DMS153 treated with DMSO at 0.1 percent for 48 hours (cell line): ENCODE results near the gene TCF20.

Experiments used
- DNase-seq: peaks from one replicate; lab custom pipeline; 2025; ENCODE audit not compliant: unreplicated experiment; lab: John Stamatoyannopoulos, UW

The TCF20 gene

DNA sequence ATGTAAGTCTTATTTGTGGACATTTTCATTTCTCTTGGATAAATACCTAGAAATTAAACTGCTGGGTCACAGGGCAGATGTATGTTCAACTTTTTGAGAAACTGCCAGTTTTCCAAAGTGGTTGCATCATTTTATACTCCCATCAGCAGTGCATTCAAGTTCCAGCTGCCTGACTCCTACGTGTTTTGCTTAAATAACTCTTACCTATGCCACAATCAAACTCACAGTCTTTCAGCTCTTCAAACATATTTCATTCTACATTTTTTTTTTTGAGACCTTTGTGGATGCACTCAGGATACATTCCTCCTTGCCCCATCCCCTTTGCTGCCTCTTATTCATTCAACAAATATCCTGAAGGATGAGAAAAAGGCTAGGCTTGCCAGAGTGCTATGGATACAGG is 9.2 kb downstream of the TCF20 start:
- DNase-seq = no peak

DNA sequence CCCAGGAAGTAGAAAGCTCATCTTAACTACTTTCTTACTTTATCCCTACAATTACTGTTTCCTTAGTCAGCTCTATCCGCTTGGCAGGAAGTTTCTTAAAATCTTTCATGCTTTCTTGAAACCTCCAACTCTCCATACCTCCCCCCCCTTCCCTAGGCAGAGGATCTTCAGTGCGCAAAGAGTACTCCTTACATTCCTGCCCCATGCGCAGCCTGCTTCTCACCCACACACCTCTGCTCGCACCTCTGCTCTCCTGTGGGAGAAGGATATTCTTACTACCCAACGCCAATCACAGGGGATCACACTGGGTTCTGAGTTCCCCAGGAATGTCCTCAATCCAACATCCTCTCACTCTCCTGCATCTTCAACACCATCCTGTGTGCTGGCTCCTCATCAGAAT is 12.3 kb downstream of the TCF20 start:
- DNase-seq = no peak

DNA sequence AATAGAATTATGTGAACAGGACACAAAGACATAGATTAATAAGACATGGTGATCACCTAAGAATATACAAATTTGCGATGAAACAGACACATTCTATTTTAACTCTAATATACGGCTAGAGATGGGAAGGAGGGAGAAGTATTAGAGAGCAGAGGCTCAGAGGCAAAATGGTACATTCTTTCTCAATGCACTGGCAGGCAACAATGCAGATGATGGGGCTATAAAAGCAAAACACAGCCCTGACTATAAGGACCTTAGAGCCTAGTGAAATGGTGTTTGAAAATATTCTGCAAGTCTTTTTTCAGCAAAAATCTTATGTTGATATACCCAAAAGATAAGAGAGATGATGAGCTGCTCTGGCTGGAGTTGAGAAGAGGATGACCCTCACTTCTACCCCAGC is 13.1 kb downstream of the TCF20 start:
- DNase-seq = no peak

DNA sequence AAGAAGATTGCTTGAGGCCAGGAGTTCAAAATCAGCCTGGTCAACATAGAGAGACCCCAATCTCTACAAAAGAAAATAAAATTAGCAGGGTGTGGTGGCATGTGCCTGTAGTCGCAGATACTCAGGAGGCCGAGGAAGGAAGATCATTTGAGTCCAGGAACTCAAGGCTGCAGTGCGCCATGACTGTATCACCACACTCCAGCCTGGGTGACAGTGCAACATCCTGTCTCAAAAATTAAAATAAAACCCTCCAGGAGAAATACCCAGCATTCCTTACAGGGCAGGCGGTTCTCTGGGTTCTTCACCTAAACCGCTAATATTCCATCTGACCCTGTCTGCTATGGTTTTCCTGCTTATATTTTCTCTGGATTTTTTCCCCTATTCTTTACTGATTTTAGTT is 13.5 kb downstream of the TCF20 start:
- DNase-seq = no peak

DNA sequence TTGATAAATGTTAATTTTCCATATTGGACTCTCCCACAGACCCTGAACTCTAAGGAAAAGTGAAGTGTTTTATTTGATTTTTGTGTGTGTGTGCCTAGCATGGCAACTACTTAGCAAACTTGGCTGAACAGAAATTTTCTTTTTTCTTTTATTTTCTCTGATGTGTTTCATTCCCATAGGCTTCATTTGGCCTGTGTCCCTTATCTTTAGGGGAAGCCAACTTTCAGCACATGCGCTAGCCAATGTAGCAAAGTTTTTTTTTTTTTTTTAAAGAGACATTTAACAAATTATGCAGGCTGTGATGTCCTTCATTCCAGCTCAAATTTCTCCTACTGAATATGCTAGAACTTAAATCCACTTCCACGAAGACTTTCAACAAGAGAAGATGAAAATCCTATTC is 14.2 kb downstream of the TCF20 start:
- DNase-seq = no peak

DNA sequence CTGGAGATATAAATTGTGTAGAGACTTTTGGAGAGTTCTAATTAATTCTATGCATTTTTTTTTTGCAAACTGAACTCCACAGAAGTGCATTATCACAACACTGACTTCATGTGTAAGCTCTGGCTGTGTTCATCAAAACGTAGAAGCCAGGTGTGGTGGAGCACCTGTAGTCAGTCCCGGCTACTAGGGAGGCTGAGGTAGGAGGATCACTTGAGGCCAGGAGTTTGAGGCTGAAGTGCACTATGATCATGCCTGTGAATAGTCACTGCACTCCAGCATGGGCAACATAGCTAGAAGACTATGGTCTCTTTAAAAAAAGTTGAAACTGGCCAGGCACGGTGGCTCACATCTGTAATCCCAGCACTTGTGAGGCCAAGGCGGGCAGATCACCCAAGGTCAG is 20.6 kb downstream of the TCF20 start:
- no peak for DNase-seq

DNA sequence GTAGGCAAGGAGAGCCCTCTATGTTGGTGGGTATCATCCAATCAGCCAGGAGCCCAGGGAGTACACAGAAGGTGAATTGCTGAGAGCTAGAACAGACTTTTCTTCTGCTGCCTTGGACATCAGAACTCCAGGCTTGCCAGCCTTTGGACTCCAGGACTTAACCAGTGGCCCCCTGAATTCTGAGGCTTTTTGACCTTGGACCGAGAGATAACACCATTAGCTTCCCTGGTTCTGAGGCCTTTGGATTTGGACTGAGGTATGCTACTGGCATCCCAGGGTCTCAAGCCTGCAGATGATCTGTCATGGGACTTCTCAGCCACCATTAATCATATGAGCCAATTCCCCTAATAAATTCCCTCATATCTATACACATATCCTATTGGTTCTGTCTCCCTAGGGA is 21.5 kb downstream of the TCF20 start:
- no peak for DNase-seq

DNA sequence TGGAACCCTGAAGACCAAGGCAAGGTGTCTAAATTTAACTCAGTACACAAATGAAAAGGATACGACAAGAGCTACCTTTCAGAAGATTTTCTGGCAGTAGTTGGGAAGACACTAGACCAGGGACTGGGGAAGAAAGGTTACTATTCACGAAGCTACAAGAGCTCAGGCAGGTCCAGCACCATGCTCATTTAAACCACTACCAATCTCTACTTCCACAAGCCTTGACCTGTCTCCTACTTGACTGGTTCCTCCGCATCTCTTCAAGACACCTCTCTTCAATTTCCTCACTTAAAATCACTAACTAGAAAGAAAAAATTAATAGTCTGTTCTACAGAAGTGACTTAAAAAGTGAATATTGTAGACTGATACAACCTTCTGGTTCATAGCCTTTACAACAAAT is 22.9 kb downstream of the TCF20 start:
- DNase-seq = no peak

DNA sequence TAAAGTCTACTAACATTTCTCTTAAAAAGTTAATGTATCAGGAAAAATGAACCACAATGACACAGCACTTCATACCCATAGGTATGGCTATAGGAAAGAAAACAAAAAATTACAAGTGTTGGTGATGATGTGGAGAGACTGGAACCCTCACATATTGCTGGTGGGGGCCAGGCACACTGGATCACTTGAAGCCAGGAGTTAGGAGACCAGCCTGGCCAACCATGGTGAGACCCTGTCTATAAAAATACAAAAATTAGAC is 26.7 kb downstream of the TCF20 start:
- no peak for DNase-seq

DNA sequence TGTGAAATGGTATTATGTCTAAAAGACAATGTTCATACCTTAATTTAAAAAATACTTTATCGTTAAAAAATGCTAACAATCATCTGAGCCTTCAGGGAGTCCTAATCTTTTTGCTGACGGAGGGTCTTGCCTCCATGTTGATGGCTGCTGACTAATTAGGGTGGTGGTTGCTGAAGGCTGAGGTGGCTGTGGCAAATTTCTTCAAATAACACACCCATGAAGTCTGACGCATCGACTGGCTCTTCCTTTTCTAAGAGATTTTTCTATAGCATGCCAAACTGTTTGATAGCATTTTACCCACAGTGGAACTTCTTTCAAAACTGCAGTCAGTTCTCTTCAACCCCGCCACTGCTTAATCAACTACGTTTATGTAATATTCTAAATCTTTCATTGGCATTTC is 33.6 kb downstream of the TCF20 start:
- no peak for DNase-seq

DNA sequence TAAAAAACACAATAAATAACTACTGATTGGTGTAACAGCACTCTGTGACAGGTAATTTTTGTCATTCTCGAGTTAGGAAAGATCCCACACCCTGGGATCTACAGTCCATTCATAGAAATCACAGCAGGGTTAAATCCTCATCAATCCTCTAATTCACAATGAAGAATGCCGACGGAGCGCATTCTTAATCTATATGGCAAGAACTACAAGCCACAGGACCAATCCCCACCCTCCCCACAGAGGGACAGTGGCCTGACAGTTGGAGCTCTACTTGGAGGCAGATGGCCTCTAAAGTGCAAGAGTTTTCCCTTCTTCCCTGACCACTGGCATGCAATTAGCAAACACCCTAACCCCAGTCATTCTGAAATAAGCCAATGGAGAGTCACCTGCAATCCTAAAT is 34.2 kb downstream of the TCF20 start:
- DNase-seq = no peak

DNA sequence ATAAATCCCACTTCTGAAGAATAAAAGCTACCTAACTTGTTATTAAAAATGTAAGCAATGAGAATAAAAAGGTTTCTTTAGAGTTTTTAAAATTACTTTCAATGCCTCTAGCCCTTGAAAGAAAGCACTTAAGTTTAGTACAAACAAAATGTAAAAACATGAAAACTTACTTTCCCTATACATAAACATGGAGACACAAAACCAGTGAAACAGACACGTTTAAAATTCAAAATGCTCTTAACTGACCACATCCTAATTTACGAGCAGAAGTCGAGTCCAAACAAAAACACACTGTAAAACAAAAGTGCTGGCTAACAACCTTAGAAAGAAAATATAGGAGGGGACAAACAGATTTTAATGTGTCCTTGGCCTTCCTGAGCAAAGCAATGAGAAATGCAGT is 36.6 kb downstream of the TCF20 start:
- no peak for DNase-seq

DNA sequence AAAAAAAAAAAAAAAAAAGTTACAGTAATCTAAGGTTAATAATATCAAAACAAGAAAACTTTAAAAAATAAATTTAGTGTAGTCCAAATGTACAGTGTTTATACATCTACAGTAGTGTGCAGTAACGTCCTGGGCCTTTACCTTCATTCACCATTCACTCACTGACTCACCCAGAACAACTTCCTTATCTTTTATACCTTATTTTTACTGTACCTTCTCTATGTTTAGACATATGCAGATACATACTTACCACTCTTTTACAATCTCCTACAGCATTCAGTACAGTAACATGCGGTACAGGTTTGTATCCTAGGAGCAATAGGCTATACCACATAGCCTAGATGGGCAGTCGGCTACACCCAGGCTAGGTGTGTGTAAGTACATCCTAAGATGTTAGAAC is 38.5 kb downstream of the TCF20 start:
- DNase-seq = no peak

DNA sequence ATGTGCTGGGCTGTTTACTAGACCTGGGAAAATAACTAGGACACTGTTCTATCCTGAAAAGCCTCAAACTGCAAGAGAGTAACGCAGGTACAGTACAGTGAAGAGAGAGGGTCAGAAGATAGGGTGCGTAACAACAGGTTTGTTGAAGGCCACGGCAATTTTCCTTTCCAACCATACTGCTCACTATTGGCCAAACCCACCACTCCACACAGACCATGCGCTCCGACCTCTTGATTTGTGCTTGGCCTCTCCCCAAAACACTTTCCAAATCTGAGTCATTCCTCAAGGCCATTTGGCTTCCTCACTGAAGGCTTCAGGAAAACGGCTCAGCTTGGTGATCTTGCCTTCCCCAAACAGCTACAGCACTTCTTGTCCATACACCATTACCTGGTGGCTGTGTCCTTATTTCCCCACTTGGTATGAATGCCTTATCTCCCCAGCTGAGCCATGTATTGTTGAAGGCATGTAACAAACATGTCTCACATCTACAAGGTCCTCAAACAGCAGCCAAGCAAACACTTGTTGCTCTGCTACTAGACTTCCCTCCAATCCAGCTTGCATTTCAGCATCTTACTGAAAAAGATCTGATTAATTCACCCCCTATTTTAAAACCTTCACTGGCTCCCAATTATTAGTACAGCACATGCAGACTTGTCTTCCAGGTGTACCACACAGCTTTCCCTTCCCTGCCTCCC is 40.9 kb downstream of the TCF20 start:
- DNase-seq = no peak

DNA sequence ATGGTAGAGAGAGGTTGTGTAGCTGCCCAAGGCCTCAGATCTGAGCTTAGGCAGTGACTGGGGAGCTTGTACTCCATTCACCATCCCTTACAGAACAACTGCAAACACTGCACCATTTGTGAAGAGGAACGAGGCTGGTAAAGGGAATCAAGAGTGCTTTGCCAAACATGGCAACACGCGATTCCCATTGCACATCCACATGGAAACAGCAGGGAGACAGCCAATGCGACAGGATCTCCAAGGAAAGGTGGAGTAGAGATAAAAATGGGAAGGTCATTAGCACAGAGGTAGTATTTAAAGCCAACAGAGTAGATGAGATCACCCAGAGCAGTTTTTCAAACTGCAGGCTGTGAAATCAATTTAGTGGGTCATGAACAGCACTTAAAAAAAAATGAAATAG is 42.0 kb downstream of the TCF20 start:
- no peak for DNase-seq

DNA sequence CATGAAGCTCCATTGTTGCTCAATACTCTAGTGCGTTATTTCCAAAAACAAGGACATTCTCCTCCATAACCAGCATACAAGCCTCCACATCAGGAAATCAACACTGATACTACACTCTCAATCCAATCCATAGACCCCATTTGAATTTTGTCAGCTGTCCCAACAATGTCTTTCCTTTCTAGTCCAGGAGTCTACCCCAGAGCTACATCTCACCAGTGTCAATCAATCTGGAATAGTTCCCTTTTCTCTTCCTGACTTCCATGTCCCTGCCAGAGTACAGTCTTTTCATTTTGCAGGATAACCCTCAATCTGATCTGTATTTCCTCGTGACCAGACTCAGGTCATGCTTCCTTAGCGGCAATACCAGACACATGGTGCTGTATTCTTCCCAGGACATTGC is 43.0 kb downstream of the TCF20 start:
- DNase-seq = no peak

DNA sequence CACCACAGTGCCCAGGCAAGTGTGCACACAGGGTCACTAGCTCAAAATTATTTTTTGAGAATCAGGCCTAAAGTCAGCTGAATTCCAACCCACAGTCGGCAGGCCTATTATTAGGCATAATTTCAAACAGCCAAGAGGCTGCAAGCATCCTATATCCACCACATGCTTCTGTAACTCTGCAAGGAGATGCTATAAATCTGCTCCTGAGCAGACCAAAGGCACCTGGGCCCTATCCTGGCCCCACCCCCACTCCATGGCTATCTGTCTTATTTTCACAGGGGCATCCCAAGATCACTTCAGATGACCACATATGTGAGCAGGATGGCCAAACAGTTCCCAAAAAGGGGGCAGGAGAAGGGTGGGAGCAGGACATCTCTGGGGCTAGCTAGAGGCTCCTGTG is 44.6 kb downstream of the TCF20 start:
- DNase-seq = no peak

DNA sequence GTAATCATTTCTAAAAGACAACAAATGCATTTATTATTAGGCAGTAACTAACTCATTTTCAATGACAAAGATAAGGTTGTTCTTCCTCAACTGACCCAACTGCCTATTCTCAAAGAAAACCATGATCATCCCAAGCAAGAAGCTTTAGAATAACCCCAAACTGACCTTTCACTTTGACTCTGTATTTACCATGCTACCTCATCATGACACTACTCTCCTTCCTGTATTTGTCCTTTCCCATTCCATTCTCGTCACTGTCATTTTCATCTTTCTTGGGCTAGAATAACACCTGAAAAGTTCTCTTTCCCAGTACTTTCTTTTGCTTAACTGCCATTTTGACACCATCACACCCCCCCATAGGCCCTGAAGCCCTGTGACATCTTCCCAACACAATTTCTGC is 48.3 kb downstream of the TCF20 start:
- DNase-seq = no peak
